ENCODE data around the gene PCED1A.

GRCh38 chr20:2833761-2834160, 6.7 kb downstream of the PCED1A start:
- TF ChIP-seq CTCF (IDR thresholded peaks at IDR 0.05) (no peak), POLR2A (IDR thresholded peaks at IDR 0.05) (no peak)
